IMR-90 (cell line): ENCODE data around the gene RHOBTB1. TPM values are rescaled to one million over a fixed set of nuclear protein-coding genes. Genes with fewer than 3 reads are reported as not detected.

Source experiments
- ATAC-seq: fragments of 200-7000 bp; cut with Tn5 transposase; 2 replicates; pipeline ENCODE4 v1.9.1; 2020; ENCODE audit warnings: low read depth, mild to moderate bottlenecking, moderate library complexity
- BruUV-seq: library from RNA; stranded (reverse); fragments of 400-500 nt; replicated peaks from 2 replicates; lab custom pipeline; 2021; lab: Mats Ljungman, UMichigan
- CTCF ChIA-PET: fragments of 300-600 bp; formaldehyde crosslinking; extraction: SDS; loops from one replicate; lab custom pipeline; 2021; ENCODE audit warnings: antibody characterized with exemption; lab: Yijun Ruan, JAX
- POLR2A ChIA-PET: fragments of 300-600 bp; sonication (Branson Sonifier 250); formaldehyde crosslinking; loops from one replicate; lab custom pipeline; 2022; ENCODE audit warnings: antibody characterized with exemption; ENCODE audit not compliant: unreplicated experiment; lab: Charles Lee
- DNase-seq: peaks from one replicate; pipeline ENCODE4 v3.0.0; 2013
- H2AFZ ChIP-seq: replicated peaks from 2 replicates; pipeline ENCODE3; 2013; ENCODE audit warnings: low read length, mild to moderate bottlenecking; ENCODE audit not compliant: poor library complexity
- H2AK5ac ChIP-seq: 2 replicates; pipeline ENCODE4 v1.6.1; 2013; ENCODE audit warnings: low read depth, low read length, inconsistent platforms
- H2AK9ac ChIP-seq: replicated peaks from 2 replicates; pipeline ENCODE3; 2013; ENCODE audit warnings: mild to moderate bottlenecking, low read depth, low read length, moderate library complexity; ENCODE audit not compliant: poor library complexity
- H2BK120ac ChIP-seq: 2 replicates; pipeline ENCODE4 v1.6.1; 2013; ENCODE audit warnings: low read depth, low read length, inconsistent platforms
- H2BK15ac ChIP-seq: 3 replicates; pipeline ENCODE4 v1.6.1; 2013; ENCODE audit warnings: low read depth, low read length, inconsistent platforms
- H2BK20ac ChIP-seq: 2 replicates; pipeline ENCODE4 v1.6.1; 2013; ENCODE audit warnings: low read depth, mild to moderate bottlenecking, inconsistent platforms, low read length, moderate library complexity
- H2BK5ac ChIP-seq: 2 replicates; pipeline ENCODE4 v1.6.1; 2013; ENCODE audit warnings: mild to moderate bottlenecking, low read depth, low read length, inconsistent platforms; ENCODE audit not compliant: poor library complexity, severe bottlenecking
- H3K14ac ChIP-seq: replicated peaks from 2 replicates; pipeline ENCODE4 v1.6.1; 2013; ENCODE audit warnings: low read depth, low read length, inconsistent platforms
- H3K18ac ChIP-seq: 2 replicates; pipeline ENCODE4 v1.6.1; 2013; ENCODE audit warnings: low read depth, low read length, control low read depth
- H3K23ac ChIP-seq: 2 replicates; pipeline ENCODE4 v1.6.1; 2013; ENCODE audit warnings: low read depth, low read length, inconsistent platforms
- H3K27ac ChIP-seq: 2 replicates; pipeline ENCODE4 v1.5.1; 2013; ENCODE audit warnings: mild to moderate bottlenecking, control low read depth, low read length; ENCODE audit not compliant: insufficient read depth
- H3K27me3 ChIP-seq: 2 replicates; pipeline ENCODE4 v1.6.1; 2013; ENCODE audit warnings: low read length; ENCODE audit not compliant: control insufficient read depth, insufficient read depth
- H3K36me3 ChIP-seq: 2 replicates; pipeline ENCODE4 v1.6.1; 2013; ENCODE audit warnings: low read length, mixed read lengths; ENCODE audit not compliant: control insufficient read depth, insufficient read depth
- H3K4ac ChIP-seq: 2 replicates; pipeline ENCODE4 v1.6.1; 2013; ENCODE audit warnings: low read depth, low read length, inconsistent platforms
- H3K4me1 ChIP-seq: 2 replicates; pipeline ENCODE4 v1.6.1; 2013; ENCODE audit warnings: low read length, mixed read lengths; ENCODE audit not compliant: control insufficient read depth, insufficient read depth
- H3K4me2 ChIP-seq: 2 replicates; pipeline ENCODE4 v1.6.1; 2013; ENCODE audit warnings: low read depth, mild to moderate bottlenecking, control low read depth, low read length, moderate library complexity
- H3K4me3 ChIP-seq: 2 replicates; pipeline ENCODE4 v1.5.1; 2013; ENCODE audit warnings: low read depth, mild to moderate bottlenecking, control low read depth, low read length, moderate library complexity; ENCODE audit not compliant: insufficient read depth
- H3K56ac ChIP-seq: 2 replicates; pipeline ENCODE4 v1.6.1; 2013; ENCODE audit warnings: low read length, inconsistent platforms; ENCODE audit not compliant: insufficient read depth; ENCODE audit errors: extremely low read depth
- H3K79me1 ChIP-seq, 2 experiments: 2 replicates each; pipeline ENCODE4 v1.6.1; 2013; ENCODE audit warnings: low read length in 2 of 2, inconsistent platforms in 1 of 2, low read depth in 1 of 2
- H3K9ac ChIP-seq: 2 replicates; pipeline ENCODE4 v1.6.1; 2013; ENCODE audit warnings: low read depth, low read length, control low read depth
- H3K9me1 ChIP-seq: 2 replicates; pipeline ENCODE4 v1.6.1; 2013; ENCODE audit warnings: low read length, inconsistent platforms; ENCODE audit not compliant: insufficient read depth
- H3K9me3 ChIP-seq: 2 replicates; pipeline ENCODE4 v1.6.1; 2013; ENCODE audit warnings: low read length; ENCODE audit not compliant: control insufficient read depth, insufficient read depth
- H4K20me1 ChIP-seq: 2 replicates; pipeline ENCODE4 v1.6.1; 2013; ENCODE audit warnings: low read length, inconsistent platforms; ENCODE audit not compliant: insufficient read depth
- H4K5ac ChIP-seq: 2 replicates; pipeline ENCODE4 v1.6.1; 2013; ENCODE audit warnings: mild to moderate bottlenecking, low read depth, low read length, control low read depth
- H4K8ac ChIP-seq, 2 experiments: 2 replicates each; pipeline ENCODE4 v1.6.1; 2013; ENCODE audit warnings: low read depth in 2 of 2, low read length in 2 of 2, control low read depth in 1 of 2, inconsistent platforms in 1 of 2
- H4K91ac ChIP-seq: 2 replicates; pipeline ENCODE4 v1.6.1; 2013; ENCODE audit warnings: low read depth, low read length, inconsistent platforms; ENCODE audit not compliant: insufficient read depth
- CEBPB ChIP-seq: IDR thresholded peaks from 2 replicates; pipeline ENCODE4 v1.6.1; 2012; ENCODE audit warnings: low read depth, low read length, improper control_type of control experiment
- CHD1 ChIP-seq: IDR thresholded peaks from 2 replicates; pipeline ENCODE4 v1.6.1; 2012; ENCODE audit warnings: low read depth, low read length, improper control_type of control experiment
- CTCF ChIP-seq: conservative IDR thresholded peaks from 2 replicates; pipeline ENCODE4 v1.5.1; 2012; ENCODE audit warnings: mild to moderate bottlenecking, low read depth, low read length, improper control_type of control experiment
- ELK1 ChIP-seq: fragments of 150-350 bp; IDR thresholded peaks from 2 replicates; pipeline ENCODE4 v1.6.1; 2016; ENCODE audit warnings: low read depth, mild to moderate bottlenecking, low read length, moderate library complexity, borderline replicate concordance
- FOS ChIP-seq: fragments of 150-350 bp; IDR thresholded peaks from 2 replicates; pipeline ENCODE4 v1.6.1; 2016; ENCODE audit warnings: low read depth, low read length
- MAFK ChIP-seq: IDR thresholded peaks from 2 replicates; pipeline ENCODE4 v1.6.1; 2012; ENCODE audit warnings: low read depth, low read length, improper control_type of control experiment
- NFE2L2 ChIP-seq: fragments of 150-350 bp; IDR thresholded peaks from 2 replicates; pipeline ENCODE4 v1.6.1; 2016; ENCODE audit warnings: low read depth, mild to moderate bottlenecking, low read length
- POLR2A ChIP-seq: IDR thresholded peaks from 2 replicates; pipeline ENCODE4 v1.6.1; 2012; ENCODE audit warnings: mild to moderate bottlenecking, low read depth, low read length
- RAD21 ChIP-seq: IDR thresholded peaks from 2 replicates; pipeline ENCODE4 v1.6.1; 2012; ENCODE audit warnings: low read length, improper control_type of control experiment
- RCOR1 ChIP-seq: IDR thresholded peaks from 2 replicates; pipeline ENCODE4 v1.6.1; 2012; ENCODE audit warnings: mild to moderate bottlenecking, low read length, improper control_type of control experiment; ENCODE audit not compliant: insufficient replicate concordance
- RFX5 ChIP-seq: IDR thresholded peaks from 2 replicates; pipeline ENCODE4 v1.8.0; 2012; ENCODE audit warnings: low read depth, mild to moderate bottlenecking, low read length, moderate library complexity
- SMC3 ChIP-seq: fragments of 150-350 bp; IDR thresholded peaks from 2 replicates; pipeline ENCODE4 v1.6.1; 2016; ENCODE audit warnings: low read depth, mild to moderate bottlenecking, antibody characterized with exemption, low read length, moderate library complexity
- USF2 ChIP-seq: fragments of 150-350 bp; IDR thresholded peaks from 2 replicates; pipeline ENCODE4 v1.6.1; 2017; ENCODE audit warnings: mild to moderate bottlenecking, antibody characterized with exemption, low read length, low read depth
- WGBS, 2 experiments: methylation state at CpG; one replicate each; pipeline versions ENCODE4 v1.1.5 to v1.1.7; 2013; ENCODE audit warnings: missing lambda C conversion rate in 2 of 2; ENCODE audit not compliant: insufficient read length in 1 of 2; ENCODE audit errors: extremely low coverage in 2 of 2; 5-methylcytosine and 5-hydroxymethylcytosine counted together
- dilution Hi-C: fragments of 300-500 bp; cut with HindIII; formaldehyde crosslinking; loops from one replicate; pipeline ENCODE4 v1.14.3; 2018; ENCODE audit warnings: low sequenced_read_pairs; ENCODE audit not compliant: unreplicated experiment
- in situ Hi-C: fragments of 300-500 bp; cut with MboI; formaldehyde crosslinking; loops from 3 replicates; pipeline ENCODE4 v1.14.3; 2019; ENCODE audit warnings: low sequenced_read_pairs, inconsistent platforms, mixed read lengths
- intact Hi-C: fragments of 100-400 bp; cut with micrococcal nuclease; formaldehyde crosslinking; loops from 2 replicates; pipeline ENCODE4 v1.10.0; 2022
- polyA plus RNA-seq, 3 experiments: library from polyadenylated mRNA; depleted of rRNA; stranded (reverse); fragments of >200 nt; gene quantifications; 2 replicates each; pipeline ENCODE4 v1.2.3, GENCODE V29; 2012; ENCODE audit warnings: low replicate concordance in 1 of 3
- total RNA-seq: library from RNA; depleted of rRNA; stranded (reverse); fragments of >200 nt; gene quantifications from 2 replicates; pipeline ENCODE4 v1.2.3, GENCODE V29; 2012

Gene RHOBTB1
- total and polyA plus RNA-seq, 2 of the 4 experiments (the other 2 are of a cell fraction), result 8.9 to 15.2 TPM

- intact Hi-C loops, result no loop called here
These were observed 45.5 kb upstream of the RHOBTB1 start for GRCh38 chr10:60989400-60989876.

More at GRCh38 chr10:60989400-60989876, 45.5 kb upstream of the RHOBTB1 start:
- Histone ChIP-seq H3K4me3 (no peak overlapping the region), H3K79me1 (no peaks in the 10 kb centered on the region), H3K9me1 (no peaks in the 10 kb centered on the region), H2AK9ac (no peak overlapping the region), H3K27ac (no peak overlapping the region), H2BK5ac (no peak overlapping the region), H3K4me1 (peaks cover 2% of the 10 kb centered on the region; the same call in 1 of the 2 replicates), H3K9ac (no peak overlapping the region), H2AFZ (no peak overlapping the region), H2BK120ac (no peak overlapping the region), H3K18ac (no peak overlapping the region), H4K20me1 (no peaks in the 10 kb centered on the region), H3K4ac (no peak overlapping the region), H3K56ac (no peak overlapping the region), H3K27me3 (no peaks in the 10 kb centered on the region), H3K36me3 (no peaks in the 10 kb centered on the region), H4K91ac (no peak overlapping the region), H3K9me3 (peaks cover 3% of the 10 kb centered on the region; the same call in 1 of the 2 replicates), H2AK5ac (no peak overlapping the region), H2BK15ac (no peak overlapping the region), H3K23ac (no peak overlapping the region), H3K4me2 (no peak overlapping the region), H4K5ac (no peak overlapping the region), H3K14ac (no peak overlapping the region; the same call in 1 of the 2 replicates), H2BK20ac (no peak overlapping the region), H4K8ac (no peak overlapping the region)
- in situ Hi-C loops (no loop called here), dilution Hi-C loops (no loop called here)
- TF ChIP-seq RCOR1, result no peak
- no peak for TF ChIP-seq SMC3
- no peak for TF ChIP-seq CEBPB
- no peak for TF ChIP-seq FOS
- TF ChIP-seq NFE2L2, result no peak
- TF ChIP-seq CTCF, result no peak
- no peak for TF ChIP-seq POLR2A
- TF ChIP-seq USF2, result no peak
- no peak for TF ChIP-seq ELK1
- TF ChIP-seq RFX5, result no peak
- TF ChIP-seq CHD1, result no peak
- TF ChIP-seq RAD21, result no peak
- TF ChIP-seq MAFK, result no peak
- DNase-seq (no peak), ATAC-seq (no peak)
- CTCF ChIA-PET, result no interaction called here
- POLR2A ChIA-PET, result no interaction called here
- no CpG with 5 or more reads among the region's 4 CpGs for WGBS, 2 experiments
- no TSS peak for BruUV-seq
